Measurements from ENCODE around the gene SFTPB.

Gene SFTPB

DNA sequence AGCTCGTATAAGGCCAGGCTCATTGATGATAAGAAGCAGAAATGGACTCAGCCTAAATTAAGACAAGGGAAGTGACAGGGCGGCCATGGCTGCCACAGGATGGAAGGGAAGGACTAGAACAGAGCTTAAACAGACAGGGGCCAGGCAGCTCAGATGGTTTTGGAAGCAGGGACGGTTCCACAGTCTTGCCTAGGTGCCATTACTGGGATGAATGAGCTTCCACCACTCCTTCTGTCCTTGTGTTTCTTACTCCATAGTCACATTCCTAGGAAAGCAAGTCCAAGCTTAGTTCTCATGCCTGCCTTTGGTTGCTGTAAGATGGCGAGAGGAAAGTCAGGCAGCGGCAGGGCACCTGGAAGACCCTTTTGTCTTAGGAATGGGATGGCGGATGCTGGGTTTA lies 38.1 kb upstream of the SFTPB start:
- POLR2A ChIA-PET: interaction anchor here (0.6 kb wide), 1 partner anchor 143 kb away, joined by 3 read pairs; no protein-coding TSS in a partner anchor
- TF ChIP-seq ZNF398 (tag by site-specific recombination; IDR thresholded peaks at IDR 0.05) (no peak), ZNF670 (tag by site-specific recombination; IDR thresholded peaks at IDR 0.05; ENCODE audit: low read depth) (no peak), ZNF335 (tag by site-specific recombination; conservative IDR thresholded peaks at IDR 0.05) (0 out of 2 replicates have a peak, but pooled peaks have one; percentile 5), ZNF175 (tag by site-specific recombination; IDR thresholded peaks at IDR 0.05) (no peak)
- H3K4me3 ChIP-seq (ENCODE audit: low read depth, low read length): no peak overlapping the region
- no peaks in the 10 kb centered on the region; the same call in 1 of the 2 replicates for H3K4me1 ChIP-seq (ENCODE audit: control insufficient read depth, insufficient read depth, low read length)
- no peaks in the 10 kb centered on the region for H3K36me3 ChIP-seq (ENCODE audit: control insufficient read depth in 2 of 2, insufficient read depth in 1 of 2, low read length in 2 of 2)
- no peaks in the 10 kb centered on the region for H3K9me3 ChIP-seq (ENCODE audit: control insufficient read depth, insufficient read depth, low read depth, low read length)
- H3K27ac ChIP-seq (ENCODE audit: extremely low read depth, low read depth, low read length): no peak overlapping the region
- CTCF ChIA-PET: interaction anchor here (0.7 to 7.1 kb wide), 13 partner anchors 9 to 122 kb away, joined by 3 to 54 read pairs (median 6); partner anchors contain the start of gene GNLY

- POLR2A ChIA-PET: no interaction called here
These were observed 37.7 kb upstream of the SFTPB start for GRCh38 chr2:85705680-85706039.

More at GRCh38 chr2:85705680-85706039, 37.7 kb upstream of the SFTPB start:
- TF ChIP-seq ZNF335 (tag by site-specific recombination; conservative IDR thresholded peaks at IDR 0.05): peak; percentile 56; the same call in 1 of the 2 replicates
- TF ChIP-seq ZNF311 (tag by site-specific recombination; IDR thresholded peaks at IDR 0.05; ENCODE audit: borderline replicate concordance): no peak
- TF ChIP-seq ZNF600 (tag by site-specific recombination; IDR thresholded peaks at IDR 0.05): peak; percentile 31; the same call in 1 of the 2 replicates
- peak; percentile 66 for TF ChIP-seq PRDM1 (tag by site-specific recombination; IDR thresholded peaks at IDR 0.05)
- TF ChIP-seq, protein P1, sequence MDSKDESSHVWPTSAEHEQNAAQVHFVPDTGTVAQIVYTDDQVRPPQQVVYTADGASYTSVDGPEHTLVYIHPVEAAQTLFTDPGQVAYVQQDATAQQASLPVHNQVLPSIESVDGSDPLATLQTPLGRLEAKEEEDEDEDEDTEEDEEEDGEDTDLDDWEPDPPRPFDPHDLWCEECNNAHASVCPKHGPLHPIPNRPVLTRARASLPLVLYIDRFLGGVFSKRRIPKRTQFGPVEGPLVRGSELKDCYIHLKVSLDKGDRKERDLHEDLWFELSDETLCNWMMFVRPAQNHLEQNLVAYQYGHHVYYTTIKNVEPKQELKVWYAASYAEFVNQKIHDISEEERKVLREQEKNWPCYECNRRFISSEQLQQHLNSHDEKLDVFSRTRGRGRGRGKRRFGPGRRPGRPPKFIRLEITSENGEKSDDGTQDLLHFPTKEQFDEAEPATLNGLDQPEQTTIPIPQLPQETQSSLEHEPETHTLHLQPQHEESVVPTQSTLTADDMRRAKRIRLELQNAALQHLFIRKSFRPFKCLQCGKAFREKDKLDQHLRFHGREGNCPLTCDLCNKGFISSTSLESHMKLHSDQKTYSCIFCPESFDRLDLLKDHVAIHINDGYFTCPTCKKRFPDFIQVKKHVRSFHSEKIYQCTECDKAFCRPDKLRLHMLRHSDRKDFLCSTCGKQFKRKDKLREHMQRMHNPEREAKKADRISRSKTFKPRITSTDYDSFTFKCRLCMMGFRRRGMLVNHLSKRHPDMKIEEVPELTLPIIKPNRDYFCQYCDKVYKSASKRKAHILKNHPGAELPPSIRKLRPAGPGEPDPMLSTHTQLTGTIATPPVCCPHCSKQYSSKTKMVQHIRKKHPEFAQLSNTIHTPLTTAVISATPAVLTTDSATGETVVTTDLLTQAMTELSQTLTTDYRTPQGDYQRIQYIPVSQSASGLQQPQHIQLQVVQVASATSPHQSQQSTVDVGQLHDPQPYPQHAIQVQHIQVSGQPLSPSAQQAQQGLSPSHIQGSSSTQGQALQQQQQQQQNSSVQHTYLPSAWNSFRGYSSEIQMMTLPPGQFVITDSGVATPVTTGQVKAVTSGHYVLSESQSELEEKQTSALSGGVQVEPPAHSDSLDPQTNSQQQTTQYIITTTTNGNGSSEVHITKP (tag by site-specific recombination; IDR thresholded peaks at IDR 0.05): peak; percentile 54; the same call in 1 of the 2 replicates
- no peak for TF ChIP-seq ZNF394 (tag by site-specific recombination; IDR thresholded peaks at IDR 0.05; ENCODE audit: borderline replicate concordance)
- peak; percentile 60 for TF ChIP-seq ZFHX2 (tag by site-specific recombination; conservative IDR thresholded peaks at IDR 0.05)
- TF ChIP-seq SCRT2 (tag by site-specific recombination; IDR thresholded peaks at IDR 0.05): peak; percentile 95
- peak; percentile 29; the same call in 1 of the 2 replicates for TF ChIP-seq EGR2 (tag by site-specific recombination; IDR thresholded peaks at IDR 0.05; ENCODE audit: low read depth)
- TF ChIP-seq ZBTB6 (tag by site-specific recombination; IDR thresholded peaks at IDR 0.05): no peak
- no peak for TF ChIP-seq ZNF747 (tag by site-specific recombination; IDR thresholded peaks at IDR 0.05)
- no peak overlapping the region for H3K27ac ChIP-seq (ENCODE audit: extremely low read depth, low read depth, low read length)
- CTCF ChIA-PET: interaction anchor here (0.7 to 7.1 kb wide), 11 partner anchors 9 to 122 kb away, joined by 3 to 54 read pairs (median 7); partner anchors contain the start of gene GNLY
- H3K9me3 ChIP-seq (ENCODE audit: control insufficient read depth, insufficient read depth, low read depth, low read length): no peaks in the 10 kb centered on the region
- H3K4me3 ChIP-seq (ENCODE audit: low read depth, low read length): no peak overlapping the region
- H3K4me1 ChIP-seq (ENCODE audit: control insufficient read depth, insufficient read depth, low read length): no peaks in the 10 kb centered on the region; the same call in 1 of the 2 replicates
- no peaks in the 10 kb centered on the region for H3K36me3 ChIP-seq (ENCODE audit: control insufficient read depth in 2 of 2, insufficient read depth in 1 of 2, low read length in 2 of 2)
